Esophagus muscularis mucosa (tissue), 4 donors: ENCODE measurements around the gene ANKRD29. TPM values are rescaled to one million over a fixed set of nuclear protein-coding genes. Genes with fewer than 3 reads are reported as not detected.
A peak's percentile ranks its signal among the peaks of the same experiment; 100 is the strongest.

Source experiments
- DNase-seq: peaks from one replicate; pipeline ENCODE4 v3.0.0-alpha.2; 2017; ENCODE audit errors: extremely low spot score
- H3K27ac ChIP-seq, 4 donors: fragments of 200-600 bp; sonication (generic); replicated peaks in 1 of 4; 1 replicate in 3 of 4; 2 replicates in 1 of 4; pipeline ENCODE4 v1.5.1; 2016 to 2019; ENCODE audit warnings: mild to moderate bottlenecking in 1 of 4
- H3K27me3 ChIP-seq, 4 donors: fragments of 200-600 bp; sonication (generic); one replicate each; pipeline versions ENCODE4 v1.5.1 to v1.6.0; 2016 to 2019
- H3K36me3 ChIP-seq, 4 donors: fragments of 200-600 bp; sonication (generic); one replicate each; pipeline ENCODE4 v1.5.1; 2016 to 2019
- H3K4me1 ChIP-seq, 4 donors: fragments of 200-600 bp; sonication (generic); one replicate each; pipeline ENCODE4 v1.5.1; 2016 to 2019
- H3K4me3 ChIP-seq, 4 donors: fragments of 200-600 bp; sonication (generic); 1 replicate in 2 of 4; 2 replicates in 2 of 4; pipeline ENCODE4 v1.5.1; 2016 to 2019; ENCODE audit warnings: mild to moderate bottlenecking in 4 of 4, moderate library complexity in 1 of 4
- H3K9me3 ChIP-seq, 4 donors: fragments of 200-600 bp; sonication (generic); 1 replicate in 3 of 4; 2 replicates in 1 of 4; pipeline ENCODE4 v1.5.1; 2016 to 2019
- EP300 ChIP-seq: sonication (generic); formaldehyde crosslinking; IDR thresholded peaks from one replicate; pipeline ENCODE4 v1.6.1; 2017; ENCODE audit warnings: antibody characterized with exemption
- POLR2A ChIP-seq: fragments of 450-650 bp; IDR thresholded peaks from one replicate; pipeline ENCODE4 v1.6.1; 2017; ENCODE audit warnings: antibody characterized with exemption, moderate library complexity, mild to moderate bottlenecking, low read depth
- POLR2AphosphoS5 ChIP-seq, 2 donors: sonication (generic); formaldehyde crosslinking; IDR thresholded peaks; one replicate each; pipeline ENCODE4 v1.6.1; 2017; ENCODE audit warnings: antibody characterized with exemption in 2 of 2
- WGBS: methylation state at CpG from one replicate; pipeline ENCODE4 v1.1.5; 2018; 5-methylcytosine and 5-hydroxymethylcytosine counted together
- intact Hi-C: fragments of 100-400 bp; cut with DNase I; formaldehyde crosslinking; loops from one replicate; pipeline ENCODE4 v1.15.1; 2023
- total RNA-seq, 4 donors: library from RNA; depleted of rRNA; stranded (reverse); fragments of >200 nt; gene quantifications; one replicate each; pipeline versions ENCODE4 v1.1.0 to v1.2.1, GENCODE V29; 2016
- TF ChIP-seq, protein P1 (sequence below), 3 experiments: fragments of 200-600 bp in 2 of 3; fragments of 450-650 bp in 1 of 3; sonication (generic) in 2 of 3; IDR thresholded peaks; one replicate each; pipeline ENCODE4 v1.5.1; 2017 to 2019; ENCODE audit warnings: antibody characterized with exemption in 3 of 3, mild to moderate bottlenecking in 2 of 3, moderate library complexity in 1 of 3

Gene ANKRD29, protein sequence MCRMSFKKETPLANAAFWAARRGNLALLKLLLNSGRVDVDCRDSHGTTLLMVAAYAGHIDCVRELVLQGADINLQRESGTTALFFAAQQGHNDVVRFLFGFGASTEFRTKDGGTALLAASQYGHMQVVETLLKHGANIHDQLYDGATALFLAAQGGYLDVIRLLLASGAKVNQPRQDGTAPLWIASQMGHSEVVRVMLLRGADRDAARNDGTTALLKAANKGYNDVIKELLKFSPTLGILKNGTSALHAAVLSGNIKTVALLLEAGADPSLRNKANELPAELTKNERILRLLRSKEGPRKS
- 10 to 100 TPM in 2 of 4 donors, 1 to 10 TPM in 2; 7.8 to 14.4 (median 10.9) TPM for total RNA-seq

DNA sequence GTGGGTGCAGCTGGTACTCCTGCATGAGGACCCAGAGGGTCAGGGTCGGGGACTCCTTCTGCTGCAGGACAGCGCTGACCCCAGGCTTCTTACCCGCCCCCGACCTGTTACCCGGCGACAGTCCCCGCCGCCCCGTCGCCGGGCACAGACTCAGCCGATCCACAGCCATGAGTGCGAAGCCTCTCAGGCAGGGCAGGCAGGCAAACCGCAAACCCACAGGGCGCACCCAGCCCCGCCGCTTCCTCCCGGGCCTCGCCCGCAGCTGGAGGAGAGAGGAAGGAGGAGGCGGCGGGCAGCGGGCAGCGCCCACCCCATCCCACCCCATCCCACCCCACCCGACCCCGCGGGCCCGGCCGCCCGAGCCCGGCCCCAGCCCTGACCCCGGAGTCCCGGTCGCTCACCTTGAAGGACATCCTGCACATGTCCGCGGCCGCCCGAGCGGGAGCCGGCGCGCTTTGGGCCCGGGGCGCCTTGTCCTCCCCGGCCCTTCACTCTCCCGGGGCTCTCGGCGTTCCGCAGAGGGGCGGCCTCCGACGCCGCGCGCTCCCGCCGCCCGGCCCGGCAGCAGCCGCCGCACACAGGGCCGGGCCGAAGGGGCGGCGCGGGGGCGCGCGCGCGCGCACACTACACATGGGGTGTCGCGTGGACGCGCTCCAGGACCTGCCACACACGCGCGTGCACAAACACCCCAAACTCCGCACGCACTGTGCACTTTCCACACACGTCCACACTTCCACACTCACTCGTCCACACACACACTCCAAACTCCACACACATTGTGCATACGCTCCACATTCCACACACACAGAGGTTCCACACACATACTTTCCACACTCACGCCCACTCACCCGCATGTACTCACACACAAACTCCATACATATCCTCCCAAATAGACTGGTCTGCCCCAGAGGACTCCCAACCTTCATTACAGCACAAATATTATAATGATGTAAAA lies at the start of gene ANKRD29:
ANKRD29 (minus strand) TSS at position 603 of the 955 bp plus-strand sequence; CDS start at position 422, 181 bp downstream.
- peak within 1 kb of the TSS; percentile 57 to 66 (median 62) for H3K27ac ChIP-seq
- H3K27me3 ChIP-seq: peaks cover 0 to 3% (median 0%) of the 10 kb centered on the region in 4 donors
- intact Hi-C loops: no loop called here
- WGBS: 2% methylated on average over 45 of the region's 86 CpGs
- DNase-seq: no peak
- no peaks in the 10 kb centered on the region for H3K9me3 ChIP-seq
- TF ChIP-seq POLR2AphosphoS5 (IDR thresholded peaks at IDR 0.05): no peak
- no peak for TF ChIP-seq EP300
- TF ChIP-seq, protein P1, sequence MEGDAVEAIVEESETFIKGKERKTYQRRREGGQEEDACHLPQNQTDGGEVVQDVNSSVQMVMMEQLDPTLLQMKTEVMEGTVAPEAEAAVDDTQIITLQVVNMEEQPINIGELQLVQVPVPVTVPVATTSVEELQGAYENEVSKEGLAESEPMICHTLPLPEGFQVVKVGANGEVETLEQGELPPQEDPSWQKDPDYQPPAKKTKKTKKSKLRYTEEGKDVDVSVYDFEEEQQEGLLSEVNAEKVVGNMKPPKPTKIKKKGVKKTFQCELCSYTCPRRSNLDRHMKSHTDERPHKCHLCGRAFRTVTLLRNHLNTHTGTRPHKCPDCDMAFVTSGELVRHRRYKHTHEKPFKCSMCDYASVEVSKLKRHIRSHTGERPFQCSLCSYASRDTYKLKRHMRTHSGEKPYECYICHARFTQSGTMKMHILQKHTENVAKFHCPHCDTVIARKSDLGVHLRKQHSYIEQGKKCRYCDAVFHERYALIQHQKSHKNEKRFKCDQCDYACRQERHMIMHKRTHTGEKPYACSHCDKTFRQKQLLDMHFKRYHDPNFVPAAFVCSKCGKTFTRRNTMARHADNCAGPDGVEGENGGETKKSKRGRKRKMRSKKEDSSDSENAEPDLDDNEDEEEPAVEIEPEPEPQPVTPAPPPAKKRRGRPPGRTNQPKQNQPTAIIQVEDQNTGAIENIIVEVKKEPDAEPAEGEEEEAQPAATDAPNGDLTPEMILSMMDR (IDR thresholded peaks at IDR 0.05): no peak
- TF ChIP-seq POLR2A: no peak
- no peaks in the 10 kb centered on the region for H3K36me3 ChIP-seq
- H3K4me1 ChIP-seq: peaks cover 7 to 19% (median 17%) of the 10 kb centered on the region in 4 donors
- peak within 1 kb of the TSS; percentile 64 to 79 (median 71) for H3K4me3 ChIP-seq

DNA sequence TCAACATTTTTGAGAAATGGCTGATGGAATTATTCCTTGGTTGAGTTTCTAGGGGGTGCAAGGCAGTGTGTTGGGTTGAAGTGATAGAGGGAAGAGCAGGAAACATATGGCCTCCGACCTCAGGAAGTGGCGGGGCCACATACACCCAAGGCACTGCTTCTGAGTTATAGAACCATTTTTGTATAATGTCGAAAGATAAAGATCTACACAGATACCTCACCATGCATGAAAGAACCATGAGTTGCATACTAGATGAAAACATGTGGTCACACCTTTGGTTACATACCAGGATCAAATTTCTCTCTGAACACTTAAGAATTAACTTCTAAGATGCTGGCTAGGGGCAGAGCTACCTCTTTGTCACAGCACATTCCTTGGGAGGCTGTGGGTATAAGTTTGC lies 49.7 kb upstream of the ANKRD29 start:
- H3K4me3 ChIP-seq: no peak overlapping the region
- 90% methylated on average over 3 of the region's 3 CpGs for WGBS
- intact Hi-C loops: no loop called here
- no peak for DNase-seq
- H3K9me3 ChIP-seq: peaks cover 0 to under 1% (median 0%) of the 10 kb centered on the region in 4 donors
- H3K4me1 ChIP-seq: peaks cover 0 to 12% (median 11%) of the 10 kb centered on the region in 4 donors
- H3K27ac ChIP-seq: no peak overlapping the region
- H3K36me3 ChIP-seq: no peaks in the 10 kb centered on the region
- TF ChIP-seq, protein P1 (IDR thresholded peaks at IDR 0.05): no peak
- TF ChIP-seq POLR2A: no peak
- no peaks in the 10 kb centered on the region for H3K27me3 ChIP-seq

DNA sequence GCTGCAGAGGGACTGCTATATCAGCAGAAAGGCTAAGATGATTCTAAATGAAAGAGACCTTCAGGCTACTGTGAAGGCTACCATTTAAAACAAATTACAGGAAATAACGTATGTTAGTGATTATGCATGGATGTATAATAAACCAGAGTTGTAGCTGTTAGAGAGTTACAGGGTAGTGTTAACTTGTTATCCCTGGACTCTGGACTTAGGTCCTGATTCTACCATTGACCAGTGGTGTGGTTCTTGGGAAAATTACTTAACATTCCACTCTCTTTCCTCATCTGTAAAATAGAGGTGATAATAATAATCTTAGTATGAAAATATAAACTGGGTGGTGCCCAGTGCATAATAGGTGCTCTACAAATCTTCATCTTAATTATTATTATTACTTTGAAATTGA lies 48.7 kb upstream of the ANKRD29 start:
- intact Hi-C loops: no loop called here
- H3K27me3 ChIP-seq: no peaks in the 10 kb centered on the region
- 100% methylated on average over 1 of the region's 1 CpG for WGBS

DNA sequence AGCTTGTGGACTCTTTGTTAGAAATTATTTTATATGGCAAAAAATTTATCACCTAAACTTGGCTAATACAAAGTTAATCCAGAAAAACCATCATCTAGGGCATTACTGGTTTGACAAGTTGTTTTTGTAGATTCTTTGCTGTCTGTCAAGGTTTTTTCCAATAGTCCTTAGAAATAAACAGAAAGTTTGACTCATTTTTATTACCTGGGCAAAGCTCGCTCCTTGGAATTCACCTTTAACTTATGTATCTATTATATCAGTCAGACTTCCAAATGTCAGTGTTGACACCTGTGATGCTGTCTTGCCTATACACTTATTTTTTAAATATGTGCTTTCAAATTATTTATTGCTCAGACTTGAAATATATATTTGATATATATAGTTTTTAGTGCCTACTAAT lies 48.2 kb upstream of the ANKRD29 start:
- 94% methylated on average over 1 of the region's 1 CpG for WGBS
- Histone ChIP-seq H3K4me3 (no peak overlapping the region), H3K9me3 (peaks cover 0 to 10% (median 7%) of the 10 kb centered on the region in 4 donors), H3K4me1 (peaks cover 0 to 10% (median 8%) of the 10 kb centered on the region in 4 donors), H3K27me3 (no peaks in the 10 kb centered on the region), H3K27ac (no peak overlapping the region), H3K36me3 (no peaks in the 10 kb centered on the region)
- intact Hi-C loops: no loop called here
- DNase-seq: no peak
- no peak for TF ChIP-seq POLR2A
- TF ChIP-seq POLR2AphosphoS5 (IDR thresholded peaks at IDR 0.05): no peak
- TF ChIP-seq, protein P1 (IDR thresholded peaks at IDR 0.05): no peak

More for the DNA sequence above, 48.7 kb upstream of the ANKRD29 start:
- no peak overlapping the region for H3K4me3 ChIP-seq
- peaks cover 0 to 10% (median 7%) of the 10 kb centered on the region in 4 donors for H3K9me3 ChIP-seq
- peaks cover 0 to 11% (median 10%) of the 10 kb centered on the region in 4 donors for H3K4me1 ChIP-seq
- no peak for TF ChIP-seq POLR2A
- no peak for TF ChIP-seq EP300
- TF ChIP-seq, protein P1 (IDR thresholded peaks at IDR 0.05): no peak
- TF ChIP-seq POLR2AphosphoS5 (IDR thresholded peaks at IDR 0.05): no peak
- no peaks in the 10 kb centered on the region for H3K36me3 ChIP-seq
- H3K27ac ChIP-seq: no peak overlapping the region
- DNase-seq: no peak
